ENCODE data around the gene EPC1.

DNA sequence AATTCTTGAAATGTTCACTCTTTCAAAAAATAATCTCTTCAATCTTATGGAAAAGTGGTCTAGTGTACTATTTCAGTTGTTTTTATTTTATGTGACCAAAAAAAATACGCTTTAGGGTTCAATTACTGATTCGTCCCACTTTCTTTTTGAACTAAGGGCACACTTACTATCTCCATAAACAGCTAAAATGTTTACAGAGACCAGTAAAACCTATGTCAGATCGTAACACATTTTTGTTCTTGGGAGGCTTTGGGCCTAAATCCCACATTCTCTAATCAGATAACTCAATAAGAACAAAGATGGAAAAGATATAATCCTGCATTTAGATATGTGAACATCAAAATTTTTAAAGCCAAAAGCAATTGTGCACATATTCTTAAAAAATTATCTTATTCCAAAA, 29.8 kb upstream of the EPC1 start:
- TF ChIP-seq TEAD1 (CRISPR knock-in tag; IDR thresholded peaks at IDR 0.05) (no peak), FOXP1 (CRISPR knock-in tag; IDR thresholded peaks at IDR 0.05) (no peak), FOSL1 (tag; conservative IDR thresholded peaks at IDR 0.05) (no peak), L3MBTL2 (IDR thresholded peaks at IDR 0.05) (no peak), CREB1 (IDR thresholded peaks at IDR 0.05) (no peak), CREB1 (CRISPR knock-in tag; IDR thresholded peaks at IDR 0.05) (no peak), ZNF76 (CRISPR knock-in tag; IDR thresholded peaks at IDR 0.05; ENCODE audit: borderline replicate concordance) (no peak), SP2 (IDR thresholded peaks at IDR 0.05; ENCODE audit: extremely low read depth, low read depth, low read length, poor library complexity, severe bottlenecking) (no peak), PTBP1 (IDR thresholded peaks at IDR 0.05; ENCODE audit: low read depth, low read length) (no peak), RAD21 (CRISPR knock-in tag; conservative IDR thresholded peaks at IDR 0.05 in 1 of 2, IDR thresholded peaks at IDR 0.05 in 1 of 2) (no peak), EP300 (IDR thresholded peaks at IDR 0.05; ENCODE audit: low read length) (no peak), TCF7L2 (IDR thresholded peaks at IDR 0.05; ENCODE audit: low read depth, low read length) (no peak), ZNF274 (IDR thresholded peaks at IDR 0.05; ENCODE audit: borderline replicate concordance, low read depth, low read length) (no peak)
- TF ChIP-seq, protein P1, sequence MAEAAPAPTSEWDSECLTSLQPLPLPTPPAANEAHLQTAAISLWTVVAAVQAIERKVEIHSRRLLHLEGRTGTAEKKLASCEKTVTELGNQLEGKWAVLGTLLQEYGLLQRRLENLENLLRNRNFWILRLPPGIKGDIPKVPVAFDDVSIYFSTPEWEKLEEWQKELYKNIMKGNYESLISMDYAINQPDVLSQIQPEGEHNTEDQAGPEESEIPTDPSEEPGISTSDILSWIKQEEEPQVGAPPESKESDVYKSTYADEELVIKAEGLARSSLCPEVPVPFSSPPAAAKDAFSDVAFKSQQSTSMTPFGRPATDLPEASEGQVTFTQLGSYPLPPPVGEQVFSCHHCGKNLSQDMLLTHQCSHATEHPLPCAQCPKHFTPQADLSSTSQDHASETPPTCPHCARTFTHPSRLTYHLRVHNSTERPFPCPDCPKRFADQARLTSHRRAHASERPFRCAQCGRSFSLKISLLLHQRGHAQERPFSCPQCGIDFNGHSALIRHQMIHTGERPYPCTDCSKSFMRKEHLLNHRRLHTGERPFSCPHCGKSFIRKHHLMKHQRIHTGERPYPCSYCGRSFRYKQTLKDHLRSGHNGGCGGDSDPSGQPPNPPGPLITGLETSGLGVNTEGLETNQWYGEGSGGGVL (CRISPR knock-in tag; IDR thresholded peaks at IDR 0.05), result no peak
- TF ChIP-seq, protein P2, sequence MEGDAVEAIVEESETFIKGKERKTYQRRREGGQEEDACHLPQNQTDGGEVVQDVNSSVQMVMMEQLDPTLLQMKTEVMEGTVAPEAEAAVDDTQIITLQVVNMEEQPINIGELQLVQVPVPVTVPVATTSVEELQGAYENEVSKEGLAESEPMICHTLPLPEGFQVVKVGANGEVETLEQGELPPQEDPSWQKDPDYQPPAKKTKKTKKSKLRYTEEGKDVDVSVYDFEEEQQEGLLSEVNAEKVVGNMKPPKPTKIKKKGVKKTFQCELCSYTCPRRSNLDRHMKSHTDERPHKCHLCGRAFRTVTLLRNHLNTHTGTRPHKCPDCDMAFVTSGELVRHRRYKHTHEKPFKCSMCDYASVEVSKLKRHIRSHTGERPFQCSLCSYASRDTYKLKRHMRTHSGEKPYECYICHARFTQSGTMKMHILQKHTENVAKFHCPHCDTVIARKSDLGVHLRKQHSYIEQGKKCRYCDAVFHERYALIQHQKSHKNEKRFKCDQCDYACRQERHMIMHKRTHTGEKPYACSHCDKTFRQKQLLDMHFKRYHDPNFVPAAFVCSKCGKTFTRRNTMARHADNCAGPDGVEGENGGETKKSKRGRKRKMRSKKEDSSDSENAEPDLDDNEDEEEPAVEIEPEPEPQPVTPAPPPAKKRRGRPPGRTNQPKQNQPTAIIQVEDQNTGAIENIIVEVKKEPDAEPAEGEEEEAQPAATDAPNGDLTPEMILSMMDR (IDR thresholded peaks at IDR 0.05 in 2 of 3, conservative IDR thresholded peaks at IDR 0.05 in 1 of 3; ENCODE audit: insufficient read depth in 2 of 3, low read depth in 1 of 3, low read length in 3 of 3), result no peak

Measured in K562 (cell line).